Ammon's horn (tissue), 1 donor: ENCODE measurements around the gene ORAI3.
A peak's percentile ranks its signal among the peaks of the same experiment; 100 is the strongest.

Experiments used
- DNase-seq: peaks from one replicate; pipeline ENCODE4 v3.0.0-alpha.2; 2016; ENCODE audit warnings: low spot score

Gene ORAI3

DNA sequence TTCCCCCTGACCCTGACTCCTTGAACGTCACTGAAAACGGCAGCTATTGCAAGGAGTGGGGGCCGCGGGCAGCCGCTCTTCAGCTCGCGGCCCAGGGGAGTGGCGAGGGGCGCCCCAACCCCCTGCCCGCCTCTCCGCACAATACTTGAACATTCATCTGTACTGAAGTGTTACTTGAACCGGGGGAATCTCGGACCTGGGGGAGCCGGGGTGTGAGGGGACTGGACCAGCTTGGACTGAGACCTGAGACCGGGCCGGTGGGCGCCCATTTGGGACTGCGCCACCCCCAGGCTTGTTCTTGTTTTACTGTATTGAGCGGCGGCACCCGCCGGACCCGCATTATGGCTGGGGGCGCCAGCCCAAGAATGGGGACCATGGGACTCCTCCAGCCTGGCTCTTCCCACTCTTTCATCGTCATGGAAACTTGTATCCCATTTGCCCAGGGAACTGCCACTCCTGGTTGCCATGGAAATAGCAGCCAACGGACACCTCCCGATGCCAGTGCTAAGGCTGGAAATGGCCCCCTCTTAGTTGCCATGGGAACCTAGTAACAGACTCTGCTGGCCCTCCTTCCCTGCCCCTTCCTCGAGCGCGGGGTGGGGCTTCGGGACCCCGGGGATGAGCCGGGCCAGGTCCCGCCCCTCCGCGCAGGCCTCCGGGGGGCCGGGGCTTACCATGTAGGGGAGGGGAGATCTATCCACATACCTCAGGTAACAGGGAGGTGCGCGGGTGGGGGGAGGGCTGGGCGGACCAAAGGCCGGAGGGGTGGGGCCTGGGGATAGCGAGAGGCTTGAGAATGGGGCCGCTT is 805 bp upstream of the ORAI3 start:
- DNase-seq = peak; percentile 98

DNA sequence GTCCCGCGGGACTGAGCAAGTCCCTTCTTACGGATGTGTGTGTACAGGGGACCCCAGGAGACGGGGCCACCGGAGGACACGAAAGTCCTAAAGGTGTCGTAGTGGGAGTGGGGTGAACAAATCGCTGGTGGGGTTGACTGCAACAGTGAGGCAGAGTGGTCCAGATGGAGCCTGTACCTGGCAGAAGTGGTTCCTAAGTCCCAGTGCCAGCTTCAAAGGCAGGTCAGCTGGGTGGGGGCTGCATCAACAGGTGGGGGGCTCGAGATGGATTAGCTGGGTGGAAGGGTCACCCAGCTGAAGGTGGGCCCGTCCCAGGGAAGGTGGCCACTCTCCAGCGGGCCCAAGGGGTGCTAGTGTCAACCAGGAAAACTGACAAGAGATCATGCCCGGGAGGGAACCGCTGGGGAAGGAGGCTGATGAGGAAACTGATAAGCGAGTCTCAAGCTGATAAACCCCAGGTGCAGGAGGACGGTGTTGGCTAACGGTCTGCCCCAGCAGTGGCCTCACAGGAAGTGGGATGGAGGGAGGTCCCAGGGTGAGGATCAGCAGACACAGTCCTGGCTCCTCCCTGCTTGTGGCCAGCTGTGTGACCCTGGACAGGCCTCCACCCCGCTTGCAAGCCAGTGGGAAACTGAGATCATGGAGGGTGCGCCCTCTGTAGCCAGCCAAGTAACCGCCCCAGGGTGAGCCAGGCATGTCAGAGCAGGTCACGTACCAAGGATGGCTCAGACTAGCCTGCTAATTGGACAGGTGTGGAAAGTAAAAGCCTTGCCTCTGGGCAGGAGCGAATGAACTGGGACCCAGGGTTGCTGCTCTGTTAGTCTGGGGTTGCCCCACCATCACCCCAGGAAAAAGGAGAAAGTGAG is 1.0 kb downstream of the ORAI3 start:
- DNase-seq = peak; percentile 64

DNA sequence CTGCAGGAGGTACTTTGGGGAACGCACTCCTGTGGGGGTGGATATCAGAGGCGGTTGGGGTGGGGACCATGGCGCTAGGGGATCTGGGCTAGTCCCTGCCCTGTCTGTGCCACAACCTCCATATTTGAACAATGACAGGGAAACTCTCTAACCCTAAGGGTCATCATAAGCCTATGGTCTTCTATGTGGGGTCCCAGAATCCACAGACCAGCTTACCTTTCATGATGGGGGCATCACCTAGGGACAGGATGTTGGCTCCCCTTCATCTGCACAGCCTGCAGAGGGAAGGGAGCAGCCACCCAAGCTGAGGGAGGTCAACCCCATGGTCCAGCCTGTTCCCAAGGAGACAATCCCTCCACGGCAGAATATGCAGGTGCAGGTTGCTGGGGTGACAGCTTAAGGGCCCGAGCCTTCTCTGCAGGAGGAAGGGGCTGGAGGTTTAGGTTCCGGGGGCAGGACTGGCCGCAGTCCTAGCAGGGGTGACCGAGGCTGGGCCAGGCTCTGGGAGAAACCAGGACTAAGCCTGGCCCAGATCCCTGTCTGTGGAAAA is 1.7 kb downstream of the ORAI3 start:
- DNase-seq = no peak

DNA sequence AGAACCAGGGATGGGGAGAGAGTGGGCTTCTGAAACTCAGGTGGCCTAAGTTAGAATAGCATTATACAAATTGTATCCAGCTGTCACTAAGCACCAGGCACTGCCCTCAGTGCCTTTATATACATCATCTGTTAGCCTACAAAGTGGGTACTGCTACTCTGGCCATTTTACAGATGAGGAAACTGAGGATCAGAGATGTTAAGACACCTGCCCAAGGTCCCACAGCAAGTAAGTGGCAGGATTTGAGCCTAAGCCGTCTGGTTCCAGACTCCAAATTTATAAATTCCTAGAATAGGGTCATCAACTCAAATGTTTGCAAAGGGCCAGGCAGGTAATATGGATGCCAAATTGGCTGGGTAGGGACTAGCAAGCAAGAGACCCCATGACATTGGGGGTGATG is 2.3 kb downstream of the ORAI3 start:
- no peak for DNase-seq

DNA sequence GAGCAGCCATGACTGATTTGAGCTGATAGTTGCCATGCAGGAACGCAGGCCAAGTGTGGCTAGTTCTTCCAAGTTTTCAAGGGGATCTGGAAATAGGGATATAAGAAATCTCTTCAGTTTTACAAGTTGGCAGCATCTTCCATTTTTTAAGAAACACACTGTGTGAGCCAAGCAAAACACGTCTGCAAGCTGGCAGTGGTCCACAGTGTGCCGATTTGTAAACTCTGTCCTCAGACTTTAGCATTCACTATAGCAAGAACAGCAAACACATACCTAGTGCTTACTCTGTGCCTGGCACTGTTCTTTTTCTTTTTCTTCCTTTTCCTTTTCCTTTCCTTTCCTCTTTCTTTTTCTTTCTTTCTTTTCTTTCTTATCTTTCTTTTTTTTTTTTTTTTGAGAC is 2.9 kb downstream of the ORAI3 start:
- no peak for DNase-seq

DNA sequence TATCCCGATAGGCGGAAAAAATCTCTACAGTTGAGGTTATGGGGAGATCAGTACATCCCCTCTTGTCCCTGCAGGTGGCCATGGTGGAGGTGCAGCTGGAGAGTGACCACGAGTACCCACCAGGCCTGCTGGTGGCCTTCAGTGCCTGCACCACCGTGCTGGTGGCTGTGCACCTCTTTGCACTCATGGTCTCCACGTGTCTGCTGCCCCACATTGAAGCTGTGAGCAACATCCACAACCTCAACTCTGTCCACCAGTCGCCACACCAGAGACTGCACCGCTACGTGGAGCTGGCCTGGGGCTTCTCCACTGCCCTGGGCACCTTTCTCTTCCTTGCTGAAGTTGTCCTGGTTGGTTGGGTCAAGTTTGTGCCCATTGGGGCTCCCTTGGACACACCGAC is 4.2 kb downstream of the ORAI3 start:
- DNase-seq = no peak

DNA sequence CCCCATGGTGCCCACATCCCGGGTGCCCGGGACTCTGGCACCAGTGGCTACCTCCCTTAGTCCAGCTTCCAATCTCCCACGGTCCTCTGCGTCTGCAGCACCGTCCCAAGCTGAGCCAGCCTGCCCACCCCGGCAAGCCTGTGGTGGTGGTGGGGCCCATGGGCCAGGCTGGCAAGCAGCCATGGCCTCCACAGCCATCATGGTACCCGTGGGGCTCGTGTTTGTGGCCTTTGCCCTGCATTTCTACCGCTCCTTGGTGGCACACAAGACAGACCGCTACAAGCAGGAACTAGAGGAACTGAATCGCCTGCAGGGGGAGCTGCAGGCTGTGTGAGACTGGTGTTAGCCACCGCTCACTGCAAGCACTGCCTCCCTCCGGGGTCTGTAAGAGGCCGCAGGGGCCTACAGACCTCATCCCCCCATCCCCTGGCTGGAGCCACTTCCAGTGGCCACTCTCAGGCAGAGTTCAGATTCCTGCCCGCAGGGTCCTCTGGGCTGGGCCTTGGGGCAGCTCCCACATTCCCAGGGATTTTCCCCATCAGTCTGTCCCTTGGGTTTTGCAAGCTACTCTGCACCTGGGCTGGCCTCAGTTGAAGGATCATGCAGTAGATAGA is 4.8 kb downstream of the ORAI3 start:
- DNase-seq = peak; percentile 81

DNA sequence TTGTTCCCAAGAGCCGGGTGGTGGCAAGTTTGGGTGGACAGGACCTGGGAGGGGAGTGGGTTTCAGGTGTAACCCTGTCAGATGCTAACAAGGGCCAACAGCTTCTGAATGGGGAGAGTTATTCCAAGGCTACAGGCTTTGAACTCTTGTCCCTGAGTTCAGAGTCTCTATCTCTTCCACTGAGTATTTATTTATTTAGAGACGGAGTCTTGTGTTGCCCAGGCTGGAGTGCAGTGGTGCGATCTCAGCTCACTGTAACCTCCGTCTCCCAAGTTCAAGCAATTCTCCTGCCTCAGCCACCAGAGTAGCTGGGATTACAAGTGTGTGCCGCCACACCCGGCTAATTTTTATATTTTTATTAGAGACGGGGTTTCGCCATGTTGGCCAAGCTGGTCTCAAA is 6.1 kb downstream of the ORAI3 start:
- DNase-seq = no peak

DNA sequence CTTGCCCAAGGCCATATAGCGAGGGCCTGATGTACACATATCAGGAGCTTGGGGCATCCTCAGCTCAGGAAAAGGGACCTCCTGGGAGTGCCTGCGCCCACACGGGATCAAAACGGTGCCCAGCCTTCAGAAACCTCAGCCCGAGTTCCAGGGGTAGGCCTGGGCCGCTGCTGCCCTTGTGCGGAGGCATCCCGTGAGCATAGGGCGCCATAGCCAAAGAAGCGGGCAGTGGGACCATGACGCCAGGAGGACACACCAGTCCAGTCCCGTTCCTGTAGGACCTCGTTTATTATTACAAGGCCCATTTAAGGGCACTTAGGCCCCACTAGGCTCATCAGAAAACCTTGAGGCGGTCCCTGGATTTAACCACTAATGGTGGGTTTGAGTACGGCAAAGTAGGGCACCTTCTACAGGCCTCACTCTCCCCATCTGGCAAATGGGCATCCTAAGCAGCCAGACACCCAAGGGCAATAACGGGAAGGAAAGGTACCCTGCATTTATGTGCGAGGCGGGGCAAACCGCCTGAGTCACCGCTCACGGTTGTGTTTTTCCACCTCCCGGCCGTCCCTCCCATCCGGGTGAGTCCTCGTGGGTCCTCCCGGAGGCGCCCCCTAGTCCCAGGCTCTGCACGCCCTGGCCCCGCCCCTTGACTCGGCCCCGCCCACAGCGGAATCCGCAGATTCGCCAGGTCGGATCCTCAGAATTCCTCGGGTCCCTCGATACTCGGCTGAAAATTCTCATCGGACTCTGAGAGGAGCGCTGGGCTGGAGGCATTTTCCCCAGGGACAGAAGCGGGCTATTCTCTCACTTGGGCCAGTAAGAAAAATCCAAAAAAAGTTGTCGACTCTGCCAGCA is 8.0 kb downstream of the ORAI3 start:
- peak; percentile 70 for DNase-seq

DNA sequence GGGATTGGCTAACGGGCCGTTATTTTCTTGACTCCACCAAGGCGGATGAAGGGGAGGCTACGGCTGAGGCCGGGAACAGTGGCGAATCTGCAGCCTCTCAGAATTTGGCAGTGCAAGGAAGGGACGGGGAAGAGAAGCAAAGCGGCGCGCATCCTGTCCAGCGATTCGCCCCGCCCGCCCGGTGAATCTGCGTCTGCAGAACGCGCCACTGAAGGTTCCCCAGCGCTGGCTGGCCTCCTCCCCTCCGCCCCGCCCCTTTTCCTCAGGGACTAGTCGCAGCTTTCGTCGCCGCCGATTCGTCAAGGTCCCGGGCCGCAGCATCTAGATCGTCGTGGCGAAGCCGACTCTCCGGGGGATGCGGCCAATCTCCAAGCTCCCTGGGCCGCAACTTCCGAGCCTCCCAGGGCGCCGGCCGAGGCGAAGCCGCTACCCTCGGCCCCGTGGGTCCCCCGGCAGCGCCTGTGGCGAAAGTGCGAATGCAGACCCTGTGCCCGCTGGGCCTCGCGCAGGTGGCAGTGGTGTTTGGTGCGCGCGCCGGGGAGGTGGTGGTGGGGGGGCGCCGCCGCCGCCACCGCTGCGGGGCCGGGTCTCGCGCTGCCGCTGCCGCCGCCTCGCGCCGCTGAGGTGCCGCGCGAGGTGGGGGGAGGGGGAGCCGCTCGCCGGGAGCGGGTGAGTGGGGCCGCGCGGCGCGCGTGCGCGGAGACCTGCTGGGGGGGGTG is 8.7 kb downstream of the ORAI3 start, which contains the start of gene SETD1A:
Gene SETD1A, plus strand, starts transcription at position 299 of the 719 bp plus-strand sequence. CDS start 978 bp downstream, outside the sequence.
- DNase-seq = peak; percentile 97

DNA sequence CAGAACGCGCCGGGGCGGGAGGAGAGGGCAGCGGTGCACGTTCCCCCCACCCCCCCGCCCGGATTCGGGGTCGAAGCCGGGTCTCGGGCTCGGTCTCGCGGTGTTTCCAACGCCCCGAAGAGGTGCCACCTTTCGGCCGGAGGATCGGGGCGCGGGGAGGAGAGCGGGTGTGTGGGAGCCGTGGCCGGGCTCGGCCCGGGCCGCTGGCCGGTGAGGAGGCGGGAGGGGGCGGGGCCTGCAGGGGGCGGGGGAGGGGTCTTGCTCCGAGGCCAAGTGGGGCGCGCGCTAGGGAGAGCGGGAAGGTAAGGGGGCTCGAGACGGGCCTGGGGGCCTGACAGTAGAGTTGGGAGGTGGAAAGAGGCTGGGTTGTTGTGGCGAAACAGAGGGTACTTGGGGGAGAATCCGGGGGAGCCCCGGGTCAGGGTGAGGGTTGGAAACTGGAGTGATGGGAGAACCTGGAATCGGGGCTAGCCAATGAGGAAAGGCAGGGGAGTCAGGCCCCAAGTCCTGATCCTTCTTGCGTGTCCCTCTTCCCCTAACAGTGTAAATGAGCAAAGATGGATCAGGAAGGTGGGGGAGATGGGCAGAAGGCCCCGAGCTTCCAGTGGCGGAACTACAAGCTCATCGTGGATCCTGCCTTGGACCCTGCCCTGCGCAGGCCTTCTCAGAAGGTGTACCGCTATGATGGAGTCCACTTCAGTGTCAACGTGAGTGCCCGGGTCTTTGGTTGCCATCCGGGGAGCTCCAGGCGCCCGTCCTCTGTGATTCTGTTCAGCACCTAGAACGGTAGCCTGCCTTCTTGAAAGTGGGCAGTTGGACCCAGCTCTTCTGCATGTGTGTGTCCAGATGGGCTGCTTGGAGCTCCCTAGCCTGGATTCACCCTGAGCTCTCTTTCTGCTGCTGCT is 9.6 kb downstream of the ORAI3 start:
- no peak for DNase-seq

DNA sequence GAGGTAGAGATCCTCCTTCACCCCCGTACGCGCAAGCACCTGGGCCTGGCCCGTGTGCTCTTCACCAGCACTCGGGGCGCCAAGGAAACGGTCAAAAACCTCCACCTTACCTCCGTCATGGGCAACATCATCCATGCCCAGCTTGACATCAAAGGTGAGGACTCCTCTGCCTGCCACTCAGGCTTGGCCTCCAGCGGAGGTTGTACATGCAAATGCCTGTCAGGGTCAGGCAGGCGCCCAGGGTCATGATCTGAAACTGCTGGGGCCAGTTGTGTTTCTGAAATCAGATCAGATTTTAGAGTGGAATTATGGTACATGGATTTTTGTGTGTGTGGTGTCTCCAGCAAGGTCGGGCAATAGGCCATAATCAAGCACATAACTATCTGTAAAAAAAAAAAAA is 12.5 kb downstream of the ORAI3 start:
- no peak for DNase-seq

DNA sequence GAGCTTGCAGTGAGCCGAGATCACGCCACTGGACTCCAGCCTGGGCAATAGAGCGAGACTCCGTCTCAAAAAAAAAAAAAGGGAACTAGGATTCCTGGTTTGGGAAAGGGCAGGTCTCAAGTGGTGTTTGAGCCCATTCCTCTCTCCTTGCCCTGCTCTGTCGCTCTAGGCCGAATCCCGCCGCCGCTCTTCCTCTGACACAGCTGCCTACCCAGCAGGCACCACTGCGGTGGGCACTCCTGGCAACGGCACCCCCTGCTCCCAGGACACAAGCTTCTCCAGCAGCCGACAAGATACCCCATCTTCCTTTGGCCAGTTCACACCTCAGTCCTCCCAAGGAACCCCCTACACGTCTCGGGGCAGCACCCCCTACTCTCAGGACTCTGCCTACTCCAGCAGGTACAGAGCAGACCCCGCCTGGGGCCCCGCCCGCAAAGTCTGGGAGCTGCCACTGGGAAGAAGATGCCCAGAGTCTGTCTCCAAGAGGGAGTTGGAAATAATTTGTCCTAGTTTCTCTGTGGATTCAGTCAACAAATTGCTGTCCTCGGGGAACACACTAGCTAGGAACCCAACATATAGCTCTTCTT is 15.2 kb downstream of the ORAI3 start:
- no peak for DNase-seq

DNA sequence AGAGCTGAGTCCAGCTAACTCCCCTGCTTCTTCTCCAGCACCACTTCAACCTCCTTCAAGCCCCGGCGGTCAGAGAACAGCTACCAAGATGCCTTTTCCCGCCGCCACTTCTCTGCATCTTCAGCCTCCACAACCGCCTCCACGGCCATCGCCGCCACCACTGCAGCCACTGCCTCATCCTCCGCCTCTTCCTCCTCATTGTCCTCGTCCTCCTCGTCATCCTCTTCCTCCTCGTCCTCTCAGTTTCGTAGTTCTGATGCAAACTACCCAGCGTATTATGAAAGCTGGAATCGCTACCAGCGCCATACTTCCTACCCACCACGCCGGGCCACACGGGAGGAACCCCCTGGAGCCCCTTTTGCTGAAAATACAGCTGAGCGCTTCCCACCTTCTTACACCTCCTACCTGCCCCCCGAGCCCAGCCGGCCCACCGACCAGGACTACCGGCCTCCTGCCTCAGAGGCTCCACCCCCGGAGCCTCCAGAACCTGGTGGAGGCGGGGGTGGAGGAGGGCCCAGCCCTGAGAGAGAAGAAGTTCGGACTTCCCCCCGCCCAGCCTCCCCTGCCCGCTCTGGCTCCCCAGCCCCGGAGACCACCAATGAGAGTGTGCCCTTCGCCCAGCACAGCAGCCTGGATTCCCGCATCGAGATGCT is 15.8 kb downstream of the ORAI3 start:
- DNase-seq = no peak

DNA sequence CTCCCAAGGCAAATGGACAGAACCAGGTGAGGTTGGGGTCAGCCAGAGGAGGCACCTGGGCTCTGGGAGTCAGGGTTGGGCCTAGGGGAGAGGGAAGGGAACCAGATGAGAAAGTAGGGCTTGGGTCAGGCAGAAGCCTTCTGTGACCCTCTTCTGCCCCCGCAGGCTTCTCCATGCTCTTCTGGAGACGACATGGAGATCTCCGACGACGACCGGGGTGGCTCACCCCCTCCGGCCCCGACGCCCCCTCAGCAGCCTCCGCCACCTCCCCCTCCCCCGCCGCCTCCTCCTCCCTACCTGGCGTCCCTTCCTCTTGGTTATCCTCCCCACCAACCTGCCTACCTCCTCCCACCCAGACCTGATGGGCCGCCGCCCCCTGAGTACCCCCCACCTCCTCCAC is 16.6 kb downstream of the ORAI3 start:
- DNase-seq = no peak

DNA sequence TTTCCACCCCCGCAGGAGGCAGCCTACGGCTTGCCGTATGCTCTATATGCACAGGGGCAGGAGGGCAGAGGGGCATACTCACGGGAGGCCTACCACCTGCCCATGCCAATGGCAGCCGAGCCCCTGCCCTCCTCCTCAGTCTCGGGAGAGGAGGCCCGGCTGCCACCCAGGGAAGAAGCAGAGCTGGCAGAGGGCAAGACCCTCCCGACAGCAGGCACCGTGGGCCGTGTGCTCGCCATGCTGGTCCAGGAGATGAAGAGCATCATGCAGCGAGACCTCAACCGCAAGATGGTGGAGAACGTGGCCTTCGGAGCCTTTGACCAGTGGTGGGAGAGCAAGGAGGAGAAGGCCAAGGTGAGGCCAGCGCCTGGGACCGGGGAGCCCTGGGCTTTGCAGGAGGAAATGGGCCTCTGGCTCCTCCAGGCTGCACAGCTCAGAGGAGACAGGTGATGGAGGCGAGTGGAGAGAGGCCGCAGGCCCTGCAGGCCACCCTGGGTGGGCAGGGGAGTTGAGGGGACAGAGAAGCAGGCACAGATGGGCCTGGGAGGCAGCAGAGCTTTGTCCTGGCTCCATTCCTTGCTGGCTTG is 17.3 kb downstream of the ORAI3 start:
- DNase-seq = no peak

DNA sequence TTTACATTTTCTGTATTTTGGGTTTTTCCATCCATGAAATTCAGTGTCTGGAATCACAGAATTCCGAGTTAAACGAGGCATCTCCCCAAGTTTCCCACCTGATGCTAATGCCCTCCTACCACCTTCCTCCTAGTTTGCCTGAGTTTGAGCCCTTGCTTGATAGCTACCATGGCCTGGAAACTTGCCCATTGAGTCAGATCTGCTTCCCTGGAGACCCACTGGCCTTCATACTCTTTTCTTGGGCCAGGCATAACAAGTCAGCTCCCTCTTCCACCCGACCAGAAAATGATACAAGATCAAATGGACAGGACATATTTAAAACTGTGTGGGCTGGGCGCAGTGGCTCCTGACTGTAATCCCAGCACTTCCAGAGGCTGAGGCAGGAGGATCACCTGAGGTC is 18.9 kb downstream of the ORAI3 start:
- DNase-seq = no peak

DNA sequence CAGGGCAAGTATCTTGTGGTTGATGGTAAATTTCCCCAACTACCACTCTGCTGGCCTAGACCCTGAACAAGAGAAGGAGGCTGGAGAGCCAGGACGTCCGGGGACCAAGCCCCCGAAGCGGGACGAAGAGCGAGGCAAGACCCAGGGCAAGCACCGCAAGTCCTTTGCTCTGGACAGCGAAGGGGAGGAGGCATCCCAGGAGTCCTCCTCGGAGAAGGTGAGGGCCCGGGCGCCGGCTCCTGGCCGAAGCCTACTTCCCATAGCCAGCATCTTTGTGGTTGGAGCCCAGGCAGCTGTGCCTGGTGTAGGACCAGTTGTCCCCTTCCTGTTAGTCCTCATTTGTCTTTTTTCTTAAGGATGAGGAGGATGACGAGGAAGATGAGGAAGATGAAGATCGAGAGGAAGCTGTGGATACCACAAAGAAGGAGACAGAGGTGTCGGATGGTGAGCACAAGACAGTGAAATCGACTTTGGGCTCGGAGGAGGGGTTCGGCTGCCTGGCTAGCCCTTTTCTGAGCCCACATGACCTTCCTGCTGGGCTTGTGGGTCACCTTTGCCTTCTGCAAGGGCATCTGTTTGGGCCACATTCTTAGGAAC is 20.5 kb downstream of the ORAI3 start:
- DNase-seq = no peak
